H9 (cell line): Measurements from ENCODE around the gene TSFM. TPM values are rescaled to one million over a fixed set of nuclear protein-coding genes. Genes with fewer than 3 reads are reported as not detected.

ENCODE experiments used
- DNase-seq: peaks from one replicate; pipeline ENCODE4 v3.0.0-alpha.2; 2017
- H2AFZ ChIP-seq: one replicate; pipeline ENCODE4 v1.6.1; 2013; ENCODE audit warnings: mild to moderate bottlenecking, low read length, control low read depth, moderate library complexity
- H2AK5ac ChIP-seq: 2 replicates; pipeline ENCODE4 v1.6.1; 2013; ENCODE audit warnings: low read length, control low read depth, mixed read lengths; ENCODE audit not compliant: insufficient read length
- H2BK120ac ChIP-seq: one replicate; pipeline ENCODE4 v1.6.1; 2013; ENCODE audit warnings: low read depth, mild to moderate bottlenecking, low read length, control low read depth, inconsistent platforms; ENCODE audit not compliant: poor library complexity, severe bottlenecking
- H2BK12ac ChIP-seq: 2 replicates; pipeline ENCODE4 v1.6.1; 2013; ENCODE audit warnings: low read length, control low read depth, mixed read lengths, low read depth; ENCODE audit not compliant: insufficient read length
- H2BK15ac ChIP-seq: 2 replicates; pipeline ENCODE4 v1.6.1; 2013; ENCODE audit warnings: low read depth, low read length, control low read depth
- H2BK20ac ChIP-seq: one replicate; pipeline ENCODE4 v1.6.1; 2013; ENCODE audit warnings: low read depth, mild to moderate bottlenecking, low read length, control low read depth, inconsistent platforms; ENCODE audit not compliant: poor library complexity, severe bottlenecking
- H2BK5ac ChIP-seq: 2 replicates; pipeline ENCODE4 v1.6.1; 2013; ENCODE audit warnings: low read length, control low read depth, mixed read lengths; ENCODE audit not compliant: insufficient read length
- H3K14ac ChIP-seq: 2 replicates; pipeline ENCODE4 v1.6.1; 2013; ENCODE audit warnings: low read length, control low read depth; ENCODE audit not compliant: insufficient read depth
- H3K18ac ChIP-seq: 2 replicates; pipeline ENCODE4 v1.6.1; 2013; ENCODE audit warnings: low read depth, mild to moderate bottlenecking, mixed read lengths, low read length, control low read depth; ENCODE audit not compliant: insufficient read length
- H3K23ac ChIP-seq: 2 replicates; pipeline ENCODE4 v1.6.1; 2013; ENCODE audit warnings: low read length, control low read depth, mixed read lengths, low read depth; ENCODE audit not compliant: insufficient read length
- H3K23me2 ChIP-seq: 2 replicates; pipeline ENCODE4 v1.6.1; 2013; ENCODE audit warnings: low read depth, mild to moderate bottlenecking, mixed read lengths, low read length, control low read depth; ENCODE audit not compliant: insufficient read length, poor library complexity, severe bottlenecking
- H3K27ac ChIP-seq: 2 replicates; pipeline ENCODE4 v1.5.1; 2013; ENCODE audit warnings: low read length, control low read depth, mixed read lengths, low read depth; ENCODE audit not compliant: insufficient read length
- H3K27me3 ChIP-seq: 2 replicates; pipeline ENCODE4 v1.6.1; 2013; ENCODE audit warnings: low read length, control low read depth, inconsistent platforms; ENCODE audit not compliant: insufficient read depth
- H3K4ac ChIP-seq: 2 replicates; pipeline ENCODE4 v1.6.1; 2013; ENCODE audit warnings: low read depth, mild to moderate bottlenecking, control low read depth, inconsistent platforms, low read length, moderate library complexity
- H3K4me1 ChIP-seq: 2 replicates; pipeline ENCODE4 v1.6.1; 2013; ENCODE audit warnings: low read length, control low read depth, inconsistent platforms; ENCODE audit not compliant: insufficient read depth
- H3K4me2 ChIP-seq: 2 replicates; pipeline ENCODE4 v1.6.1; 2013; ENCODE audit warnings: low read length, control low read depth, mixed read lengths; ENCODE audit not compliant: insufficient read length, insufficient read depth
- H3K56ac ChIP-seq: 2 replicates; pipeline ENCODE4 v1.6.1; 2013; ENCODE audit warnings: low read depth, mild to moderate bottlenecking, mixed read lengths, low read length, control low read depth; ENCODE audit not compliant: insufficient read length
- H3K79me1 ChIP-seq: 2 replicates; pipeline ENCODE4 v1.6.1; 2013; ENCODE audit warnings: low read depth, mild to moderate bottlenecking, moderate library complexity, low read length, control low read depth, inconsistent platforms; ENCODE audit not compliant: insufficient read depth, poor library complexity, severe bottlenecking
- H3K79me2 ChIP-seq: 2 replicates; pipeline ENCODE4 v1.6.1; 2013; ENCODE audit warnings: low read length, control low read depth, inconsistent platforms; ENCODE audit not compliant: insufficient read depth
- H3K9ac ChIP-seq: 2 replicates; pipeline ENCODE4 v1.6.1; 2013; ENCODE audit warnings: low read length, control low read depth, mixed read lengths; ENCODE audit not compliant: insufficient read length; ENCODE audit errors: extremely low read depth
- H3K9me3 ChIP-seq: one replicate; pipeline ENCODE4 v1.6.1; 2013; ENCODE audit warnings: low read depth, low read length, inconsistent platforms; ENCODE audit not compliant: control insufficient read depth
- H3T11ph ChIP-seq: one replicate; pipeline ENCODE4 v1.6.1; 2013; ENCODE audit warnings: mild to moderate bottlenecking, low read length, control low read depth, inconsistent platforms
- H4K20me1 ChIP-seq: one replicate; pipeline ENCODE4 v1.6.1; 2013; ENCODE audit not compliant: control insufficient read depth, insufficient read length, insufficient read depth
- H4K5ac ChIP-seq: 2 replicates; pipeline ENCODE4 v1.6.1; 2013; ENCODE audit warnings: low read depth, mild to moderate bottlenecking, mixed read lengths, low read length, control low read depth; ENCODE audit not compliant: insufficient read length
- H4K8ac ChIP-seq: replicated peaks from 2 replicates; pipeline ENCODE4 v1.6.1; 2013; ENCODE audit warnings: low read length, control low read depth, mixed read lengths, low read depth; ENCODE audit not compliant: insufficient read length
- H4K91ac ChIP-seq: 2 replicates; pipeline ENCODE4 v1.6.1; 2013; ENCODE audit warnings: low read depth, mild to moderate bottlenecking, moderate library complexity, mixed read lengths, low read length, control low read depth; ENCODE audit not compliant: insufficient read length
- H3K27ac Mint-ChIP-seq, 3 experiments: 2 replicates in 2 of 3; 3 replicates in 1 of 3; pipeline ENCODE4 v1.8.0; 2020 to 2021; ENCODE audit warnings: mixed read lengths in 3 of 3, mild to moderate bottlenecking in 1 of 3, moderate library complexity in 1 of 3
- H3K27me3 Mint-ChIP-seq: 2 replicates; pipeline ENCODE4 v1.8.0; 2021; ENCODE audit warnings: low read depth, mild to moderate bottlenecking, moderate library complexity, mixed read lengths
- H3K36me3 Mint-ChIP-seq, 3 experiments: 2 replicates in 2 of 3; 3 replicates in 1 of 3; pipeline ENCODE4 v1.8.0; 2020 to 2021; ENCODE audit warnings: low read depth in 3 of 3, mixed read lengths in 3 of 3; ENCODE audit not compliant: insufficient read depth in 1 of 3
- H3K4me1 Mint-ChIP-seq, 2 experiments: 2 replicates each; pipeline ENCODE4 v1.8.0; 2020; ENCODE audit warnings: mixed read lengths in 2 of 2
- H3K4me3 Mint-ChIP-seq, 2 experiments: 2 replicates in 1 of 2; 3 replicates in 1 of 2; pipeline ENCODE4 v1.8.0; 2020 to 2021; ENCODE audit warnings: mild to moderate bottlenecking in 2 of 2, mixed read lengths in 2 of 2, moderate library complexity in 1 of 2
- H3K9me3 Mint-ChIP-seq, 2 experiments: 2 replicates in 1 of 2; 3 replicates in 1 of 2; pipeline ENCODE4 v1.8.0; 2020; ENCODE audit warnings: mild to moderate bottlenecking in 2 of 2, mixed read lengths in 2 of 2, moderate library complexity in 1 of 2
- WGBS: extraction: QIAGEN DNeasy Blood & Tissue Kit; methylation state at CpG from one replicate; pipeline ENCODE4 v1.1.7; 2013; ENCODE audit warnings: missing lambda C conversion rate, low lambda C conversion rate, mixed read lengths; ENCODE audit not compliant: insufficient read length; ENCODE audit errors: extremely low coverage; 5-methylcytosine and 5-hydroxymethylcytosine counted together
- total RNA-seq: library from RNA; stranded (reverse); gene quantifications from 2 replicates; pipeline ENCODE4 v1.2.1, GENCODE V29; 2021
- TF ChIP-seq, protein P1 (sequence below): fragments of 200-600 bp; sonication (generic); conservative IDR thresholded peaks from 3 replicates; pipeline ENCODE4 v1.8.0; 2021; ENCODE audit warnings: antibody characterized with exemption, mild to moderate bottlenecking

TSFM gene
- total RNA-seq, 1 experiment from 2014 or later: 50.2 TPM

DNA sequence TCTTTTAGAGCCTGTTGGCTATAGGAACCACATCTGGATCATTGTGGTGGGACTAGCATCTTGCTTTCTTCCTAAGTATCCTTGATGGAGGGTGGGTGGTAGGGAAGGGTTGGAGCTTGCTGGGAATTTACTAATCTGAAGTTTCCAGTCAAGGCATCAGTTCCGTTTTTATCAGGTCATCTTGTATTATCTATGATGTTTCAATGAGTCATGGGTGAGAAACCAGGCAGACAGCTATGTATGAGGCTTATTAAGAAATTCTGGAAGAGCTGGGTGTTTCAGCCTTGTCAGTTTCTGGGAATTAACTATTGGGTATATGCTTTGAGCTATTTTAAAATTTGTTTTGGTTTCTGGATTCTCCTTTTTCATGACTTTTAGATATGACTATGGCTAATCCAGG is 11.3 kb downstream of the TSFM start:
- H4K8ac ChIP-seq: no peak overlapping the region
- H4K5ac ChIP-seq: no peak overlapping the region
- no peaks in the 10 kb centered on the region for H3K79me2 ChIP-seq
- no peak overlapping the region for H4K91ac ChIP-seq
- H3K27ac ChIP-seq: no peak overlapping the region
- Mint-ChIP-seq H3K4me3 (no peak overlapping the region), H3K36me3 (peaks cover 24 to 71% (median 55%) of the 10 kb centered on the region in 3 experiments), H3K27me3 (no peaks in the 10 kb centered on the region), H3K9me3 (no peaks in the 10 kb centered on the region), H3K4me1 (no peaks in the 10 kb centered on the region), H3K27ac (no peak overlapping the region)
- no peaks in the 10 kb centered on the region for H4K20me1 ChIP-seq
- no peaks in the 10 kb centered on the region for H3K23me2 ChIP-seq
- no peak overlapping the region for H3K4ac ChIP-seq
- no peak overlapping the region for H3K9ac ChIP-seq
- H3T11ph ChIP-seq: no peak overlapping the region
- no peak overlapping the region for H3K4me2 ChIP-seq
- H3K23ac ChIP-seq: no peak overlapping the region
- H3K4me1 ChIP-seq: no peaks in the 10 kb centered on the region
- no peak overlapping the region for H2BK120ac ChIP-seq
- no peaks in the 10 kb centered on the region for H3K79me1 ChIP-seq
- no peak overlapping the region for H2BK20ac ChIP-seq
- H2AFZ ChIP-seq: no peak overlapping the region
- TF ChIP-seq, protein P1, sequence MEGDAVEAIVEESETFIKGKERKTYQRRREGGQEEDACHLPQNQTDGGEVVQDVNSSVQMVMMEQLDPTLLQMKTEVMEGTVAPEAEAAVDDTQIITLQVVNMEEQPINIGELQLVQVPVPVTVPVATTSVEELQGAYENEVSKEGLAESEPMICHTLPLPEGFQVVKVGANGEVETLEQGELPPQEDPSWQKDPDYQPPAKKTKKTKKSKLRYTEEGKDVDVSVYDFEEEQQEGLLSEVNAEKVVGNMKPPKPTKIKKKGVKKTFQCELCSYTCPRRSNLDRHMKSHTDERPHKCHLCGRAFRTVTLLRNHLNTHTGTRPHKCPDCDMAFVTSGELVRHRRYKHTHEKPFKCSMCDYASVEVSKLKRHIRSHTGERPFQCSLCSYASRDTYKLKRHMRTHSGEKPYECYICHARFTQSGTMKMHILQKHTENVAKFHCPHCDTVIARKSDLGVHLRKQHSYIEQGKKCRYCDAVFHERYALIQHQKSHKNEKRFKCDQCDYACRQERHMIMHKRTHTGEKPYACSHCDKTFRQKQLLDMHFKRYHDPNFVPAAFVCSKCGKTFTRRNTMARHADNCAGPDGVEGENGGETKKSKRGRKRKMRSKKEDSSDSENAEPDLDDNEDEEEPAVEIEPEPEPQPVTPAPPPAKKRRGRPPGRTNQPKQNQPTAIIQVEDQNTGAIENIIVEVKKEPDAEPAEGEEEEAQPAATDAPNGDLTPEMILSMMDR: no peak
- no peak overlapping the region for H3K56ac ChIP-seq
- H3K18ac ChIP-seq: no peak overlapping the region
- H3K14ac ChIP-seq: no peak overlapping the region
- no peak for DNase-seq
- no peaks in the 10 kb centered on the region for H3K9me3 ChIP-seq
- H2BK15ac ChIP-seq: no peak overlapping the region
- WGBS: no CpG with 5 or more reads among the region's 1 CpG
- H2BK5ac ChIP-seq: no peak overlapping the region
- H3K27me3 ChIP-seq: no peaks in the 10 kb centered on the region
- H2AK5ac ChIP-seq: no peak overlapping the region
- H2BK12ac ChIP-seq: no peak overlapping the region
